Nasal cavity respiratory epithelium epithelial cell of viscerocranial mucosa (primary cell): ENCODE measurements around the gene ZNF541. TPM values are rescaled to one million over a fixed set of nuclear protein-coding genes. Genes with fewer than 3 reads are reported as not detected.

ENCODE experiments used
- total RNA-seq: library from RNA; depleted of rRNA; stranded (reverse); fragments of >200 nt; gene quantifications from 2 replicates; pipeline ENCODE4 v1.2.3, GENCODE V29; 2014

Gene ZNF541, protein sequence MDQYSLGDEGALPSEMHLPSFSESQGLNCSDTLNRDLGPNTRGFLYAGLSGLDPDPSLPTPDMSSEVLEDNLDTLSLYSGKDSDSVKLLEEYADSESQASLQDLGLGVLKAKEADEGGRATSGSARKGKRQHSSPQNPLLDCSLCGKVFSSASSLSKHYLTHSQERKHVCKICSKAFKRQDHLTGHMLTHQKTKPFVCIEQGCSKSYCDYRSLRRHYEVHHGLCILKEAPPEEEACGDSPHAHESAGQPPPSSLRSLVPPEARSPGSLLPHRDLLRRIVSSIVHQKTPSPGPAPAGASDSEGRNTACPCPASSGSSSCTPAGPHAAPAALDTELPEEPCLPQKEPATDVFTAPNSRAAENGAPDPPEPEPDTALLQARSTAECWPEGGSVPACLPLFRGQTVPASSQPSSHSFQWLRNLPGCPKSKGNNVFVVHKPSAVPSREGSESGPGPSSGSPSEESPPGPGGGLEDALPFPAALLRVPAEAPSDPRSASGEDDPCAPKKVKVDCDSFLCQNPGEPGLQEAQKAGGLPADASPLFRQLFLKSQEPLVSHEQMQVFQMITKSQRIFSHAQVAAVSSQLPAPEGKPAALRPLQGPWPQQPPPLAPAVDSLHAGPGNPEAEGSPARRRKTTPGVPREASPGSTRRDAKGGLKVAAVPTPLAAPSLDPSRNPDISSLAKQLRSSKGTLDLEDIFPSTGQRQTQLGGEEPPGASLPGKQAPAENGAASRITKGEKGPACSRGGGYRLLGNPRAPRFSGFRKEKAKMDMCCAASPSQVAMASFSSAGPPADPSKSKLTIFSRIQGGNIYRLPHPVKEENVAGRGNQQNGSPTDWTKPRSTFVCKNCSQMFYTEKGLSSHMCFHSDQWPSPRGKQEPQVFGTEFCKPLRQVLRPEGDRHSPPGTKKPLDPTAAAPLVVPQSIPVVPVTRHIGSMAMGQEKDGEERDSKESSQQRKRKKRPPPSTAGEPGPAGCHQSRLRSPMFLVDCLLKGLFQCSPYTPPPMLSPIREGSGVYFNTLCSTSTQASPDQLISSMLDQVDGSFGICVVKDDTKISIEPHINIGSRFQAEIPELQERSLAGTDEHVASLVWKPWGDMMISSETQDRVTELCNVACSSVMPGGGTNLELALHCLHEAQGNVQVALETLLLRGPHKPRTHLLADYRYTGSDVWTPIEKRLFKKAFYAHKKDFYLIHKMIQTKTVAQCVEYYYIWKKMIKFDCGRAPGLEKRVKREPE (N-terminal part only)
- under 0.01 TPM in 2 replicates for total RNA-seq

DNA sequence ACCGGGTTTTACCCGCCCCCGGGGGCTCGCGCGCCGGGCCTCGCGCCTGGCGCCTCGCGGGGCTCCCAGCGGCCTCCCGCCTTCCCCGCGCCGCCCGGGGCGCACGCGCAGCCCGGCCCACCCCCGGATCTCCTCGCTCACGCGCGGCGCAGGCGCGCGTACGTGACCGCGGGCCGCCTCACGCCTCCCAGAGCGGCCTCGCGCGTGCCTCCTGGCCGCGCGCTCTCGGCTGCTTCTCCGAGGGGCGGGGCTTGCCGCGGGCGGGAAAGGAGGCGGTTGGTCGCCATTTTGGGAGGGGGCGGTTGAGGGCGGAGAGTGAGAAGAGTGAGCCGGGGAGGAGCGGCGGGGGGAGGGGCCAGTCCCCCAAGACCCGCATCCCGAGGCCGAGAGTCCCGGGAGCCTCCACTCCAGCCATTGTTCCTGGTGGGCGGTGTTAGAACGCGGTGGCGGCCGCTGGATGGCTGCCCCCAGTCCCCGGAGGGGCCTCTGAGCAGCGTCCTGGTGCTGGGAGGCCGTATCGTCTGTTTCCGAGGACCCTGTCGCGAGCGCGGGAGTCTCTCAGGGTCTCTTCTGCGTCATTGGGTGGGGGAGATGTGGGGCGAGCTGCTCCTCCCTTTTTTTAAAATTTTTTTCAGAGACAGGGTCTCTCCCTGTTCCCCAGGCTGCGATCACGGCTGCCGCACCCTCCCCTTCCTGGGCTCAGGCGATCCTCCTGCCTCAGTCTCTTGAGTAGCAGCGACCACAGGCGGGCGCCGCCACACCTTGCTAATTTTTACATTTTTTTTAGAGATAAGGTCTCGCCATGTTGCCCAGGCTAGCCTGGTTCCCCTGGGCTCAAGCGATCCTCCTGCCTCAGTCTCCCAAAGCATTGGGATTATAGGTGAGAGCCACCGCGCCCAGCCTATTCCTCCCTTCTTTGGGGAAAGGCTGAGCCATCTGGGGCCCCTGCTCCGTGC lies at the start of gene ZNF541:
TSS of gene ZNF541 (minus strand) at position 78 of the 956 bp plus-strand sequence. CDS start 17,292 bp downstream, outside the sequence.

DNA sequence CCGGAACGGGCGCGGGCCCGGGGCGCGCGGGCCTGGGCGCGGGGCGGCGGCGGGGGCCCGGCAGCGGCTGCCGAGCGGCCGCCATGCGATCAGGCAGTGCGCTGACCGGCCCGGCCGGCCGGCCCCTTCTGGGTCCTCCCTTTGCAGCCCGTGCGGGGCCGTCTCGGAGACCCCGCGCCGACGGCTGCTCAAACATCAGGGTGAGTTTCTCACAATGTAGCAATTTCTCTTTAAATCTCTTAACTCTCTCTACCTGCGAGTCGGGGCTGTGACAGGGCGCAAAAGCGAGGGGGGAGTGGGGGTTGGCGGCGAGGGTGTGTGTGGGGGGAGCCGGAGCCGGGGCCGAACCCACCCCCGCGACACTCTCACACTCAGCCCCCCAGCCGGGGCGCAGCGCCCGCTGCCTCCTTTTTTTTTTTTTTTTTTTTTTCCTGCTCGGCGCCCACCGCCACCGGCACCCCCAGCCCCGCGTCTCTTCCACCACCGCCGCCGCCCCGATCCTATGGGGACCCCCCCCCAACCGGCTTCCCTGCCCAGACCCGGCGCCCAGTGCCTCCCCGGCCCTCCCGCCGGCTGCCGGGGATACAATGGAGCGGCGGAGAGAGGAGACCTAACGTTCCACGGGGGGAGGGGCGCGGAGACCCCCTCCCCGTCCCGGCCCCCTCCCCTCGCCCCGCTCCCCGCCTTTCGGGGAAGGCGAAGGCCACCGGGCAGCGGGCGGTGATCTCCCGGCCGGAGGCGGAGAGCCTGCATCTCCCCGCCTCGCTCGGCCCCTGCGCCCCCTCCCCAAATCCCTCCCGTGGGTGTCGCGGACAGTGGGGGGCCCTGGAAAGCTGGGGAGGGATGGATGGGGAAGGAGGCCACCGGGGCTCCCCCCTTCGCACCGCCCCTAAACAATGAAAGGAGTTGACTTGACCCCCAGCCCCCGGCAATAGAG lies 36.3 kb upstream of the ZNF541 start, which contains the start of gene BICRA:
TSS of gene BICRA (plus strand) at position 166 of the 937 bp plus-strand sequence. CDS start 64,441 bp downstream, outside the sequence.

Other genes with a start within 250 kb of the ZNF541 start
- gene C5AR2, start 241.0 kb downstream of the ZNF541 start, total RNA-seq = under 0.01 and 0.36 TPM in 2 replicates
- gene DHX34, start 223.8 kb downstream of the ZNF541 start, total RNA-seq = 13.3 and 20.3 TPM in 2 replicates
- gene MEIS3, start 153.6 kb downstream of the ZNF541 start, total RNA-seq = 3.4 and 9.6 TPM in 2 replicates
- gene SLC8A2, start 101.3 kb downstream of the ZNF541 start, total RNA-seq = under 0.01 and 0.21 TPM in 2 replicates
- gene KPTN, start 88.9 kb downstream of the ZNF541 start, total RNA-seq = 2.7 and 4.3 TPM in 2 replicates
- gene NAPA, start 58.1 kb downstream of the ZNF541 start, total RNA-seq = 30.1 and 57.7 TPM in 2 replicates
- gene BICRA, start 36.0 kb upstream of the ZNF541 start, total RNA-seq = 1.4 and 7.1 TPM in 2 replicates
- 59.5 and 192 TPM in 2 replicates for gene EHD2, start 140.3 kb upstream of the ZNF541 start, total RNA-seq
- gene NOP53, start 172.4 kb upstream of the ZNF541 start, total RNA-seq = 67.2 and 130 TPM in 2 replicates
- gene SELENOW, start 205.6 kb upstream of the ZNF541 start, total RNA-seq = 95.3 and 155 TPM in 2 replicates
- gene TPRX1, start 231.4 kb upstream of the ZNF541 start, total RNA-seq = not detected in 2 replicates
- not detected in 2 replicates for gene CRX, start 248.8 kb upstream of the ZNF541 start, total RNA-seq